Stimulated activated effector memory CD8-positive, alpha-beta T cell treated with anti-CD3 and anti-CD28 coated beads, Interleukin-12 subunit alpha, Interleukin-12 subunit beta, amount 100 ng/mL, for 72 hours (primary cell): ENCODE measurements around the gene SUGCT.

Experiments
- ATAC-seq: fragments of 150-1000 bp; cut with Tn5 transposase; 2 replicates; pipeline ENCODE4 v1.10.0; 2021
- DNase-seq, 2 donors: peaks; one replicate each; pipeline ENCODE4 v3.0.0; 2021 to 2022; ENCODE audit warnings: low spot score in 2 of 2
- H3K27ac Mint-ChIP-seq: one replicate; pipeline ENCODE4 v1.8.0; 2022; ENCODE audit warnings: mild to moderate bottlenecking, mixed read lengths
- H3K36me3 Mint-ChIP-seq: one replicate; pipeline ENCODE4 v1.8.0; 2022; ENCODE audit warnings: mild to moderate bottlenecking, mixed read lengths
- H3K4me1 Mint-ChIP-seq: one replicate; pipeline ENCODE4 v1.8.0; 2022; ENCODE audit warnings: mixed read lengths
- H3K4me3 Mint-ChIP-seq: one replicate; pipeline ENCODE4 v1.8.0; 2022; ENCODE audit warnings: mild to moderate bottlenecking, mixed read lengths
- H3K9me3 Mint-ChIP-seq: one replicate; pipeline ENCODE4 v1.8.0; 2022; ENCODE audit warnings: mixed read lengths

Gene SUGCT

GRCh38 chr7:40656349-40656748, 521.5 kb downstream of the SUGCT start:
- no peaks in the 10 kb centered on the region for H3K36me3 Mint-ChIP-seq
- peaks cover 27% of the 10 kb centered on the region for H3K9me3 Mint-ChIP-seq
- no peak overlapping the region for H3K27ac Mint-ChIP-seq
- no peak overlapping the region for H3K4me3 Mint-ChIP-seq
- no peaks in the 10 kb centered on the region for H3K4me1 Mint-ChIP-seq
- ATAC-seq (no peak), DNase-seq (no peak)

GRCh38 chr7:40658729-40659128, 523.9 kb downstream of the SUGCT start:
- DNase-seq (no peak), ATAC-seq (no peak)
- Mint-ChIP-seq H3K9me3 (peaks cover 29% of the 10 kb centered on the region), H3K36me3 (no peaks in the 10 kb centered on the region), H3K27ac (no peak overlapping the region), H3K4me3 (no peak overlapping the region), H3K4me1 (no peaks in the 10 kb centered on the region)

GRCh38 chr7:40659231-40659630, 524.4 kb downstream of the SUGCT start:
- Mint-ChIP-seq H3K36me3 (no peaks in the 10 kb centered on the region), H3K4me1 (no peaks in the 10 kb centered on the region), H3K9me3 (peaks cover 25% of the 10 kb centered on the region), H3K4me3 (no peak overlapping the region), H3K27ac (no peak overlapping the region)
- no peak for DNase-seq
- no peak for ATAC-seq

GRCh38 chr7:40673285-40673684, 538.5 kb downstream of the SUGCT start:
- H3K9me3 Mint-ChIP-seq: peaks cover 20% of the 10 kb centered on the region
- no peak for DNase-seq
- H3K4me3 Mint-ChIP-seq: no peak overlapping the region
- no peaks in the 10 kb centered on the region for H3K36me3 Mint-ChIP-seq
- ATAC-seq: no peak
- H3K27ac Mint-ChIP-seq: no peak overlapping the region
- H3K4me1 Mint-ChIP-seq: no peaks in the 10 kb centered on the region

- peaks cover 19% of the 10 kb centered on the region for H3K9me3 Mint-ChIP-seq
- H3K4me3 Mint-ChIP-seq: no peak overlapping the region
- H3K36me3 Mint-ChIP-seq: no peaks in the 10 kb centered on the region
- DNase-seq (no peak), ATAC-seq (no peak)
- H3K4me1 Mint-ChIP-seq: no peaks in the 10 kb centered on the region
- no peak overlapping the region for H3K27ac Mint-ChIP-seq
These were observed 539.5 kb downstream of the SUGCT start for GRCh38 chr7:40674316-40674715.

GRCh38 chr7:40675741-40676140, 540.9 kb downstream of the SUGCT start:
- no peaks in the 10 kb centered on the region for H3K36me3 Mint-ChIP-seq
- peaks cover 14% of the 10 kb centered on the region for H3K9me3 Mint-ChIP-seq
- no peaks in the 10 kb centered on the region for H3K4me1 Mint-ChIP-seq
- DNase-seq (no peak), ATAC-seq (no peak)
- no peak overlapping the region for H3K4me3 Mint-ChIP-seq
- H3K27ac Mint-ChIP-seq: no peak overlapping the region

- no peak for ATAC-seq
- Mint-ChIP-seq H3K36me3 (no peaks in the 10 kb centered on the region), H3K4me1 (no peaks in the 10 kb centered on the region), H3K27ac (no peak overlapping the region), H3K4me3 (no peak overlapping the region), H3K9me3 (peaks cover 14% of the 10 kb centered on the region)
- no peak for DNase-seq
These were observed 541.4 kb downstream of the SUGCT start for GRCh38 chr7:40676221-40676620.

GRCh38 chr7:40680657-40681056, 545.9 kb downstream of the SUGCT start:
- DNase-seq (no peak), ATAC-seq (no peak)
- Mint-ChIP-seq H3K4me3 (no peak overlapping the region), H3K27ac (no peak overlapping the region), H3K4me1 (no peaks in the 10 kb centered on the region), H3K36me3 (no peaks in the 10 kb centered on the region), H3K9me3 (peaks cover 6% of the 10 kb centered on the region)

- ATAC-seq (no peak), DNase-seq (no peak)
- H3K4me3 Mint-ChIP-seq: no peak overlapping the region
- no peak overlapping the region for H3K27ac Mint-ChIP-seq
- no peaks in the 10 kb centered on the region for H3K4me1 Mint-ChIP-seq
- H3K36me3 Mint-ChIP-seq: no peaks in the 10 kb centered on the region
- H3K9me3 Mint-ChIP-seq: peaks cover 7% of the 10 kb centered on the region
These were observed 547.9 kb downstream of the SUGCT start for GRCh38 chr7:40682696-40683095.

GRCh38 chr7:40694026-40694809, 559.4 kb downstream of the SUGCT start:
- no peak for DNase-seq
- no peaks in the 10 kb centered on the region for H3K4me1 Mint-ChIP-seq
- no peak for ATAC-seq
- no peak overlapping the region for H3K4me3 Mint-ChIP-seq
- H3K36me3 Mint-ChIP-seq: no peaks in the 10 kb centered on the region
- peaks cover 12% of the 10 kb centered on the region for H3K9me3 Mint-ChIP-seq
- no peak overlapping the region for H3K27ac Mint-ChIP-seq

- peaks cover 12% of the 10 kb centered on the region for H3K9me3 Mint-ChIP-seq
- no peak for DNase-seq
- no peaks in the 10 kb centered on the region for H3K36me3 Mint-ChIP-seq
- H3K27ac Mint-ChIP-seq: no peak overlapping the region
- no peak for ATAC-seq
- H3K4me1 Mint-ChIP-seq: no peaks in the 10 kb centered on the region
- no peak overlapping the region for H3K4me3 Mint-ChIP-seq
These were observed 560.2 kb downstream of the SUGCT start for GRCh38 chr7:40694991-40695390.

- Mint-ChIP-seq H3K4me1 (no peaks in the 10 kb centered on the region), H3K27ac (no peak overlapping the region)
- no peak for ATAC-seq
These were observed 562.8 kb downstream of the SUGCT start for GRCh38 chr7:40697653-40698052.

GRCh38 chr7:40698214-40698920, 563.6 kb downstream of the SUGCT start:
- Mint-ChIP-seq H3K4me1 (no peaks in the 10 kb centered on the region), H3K9me3 (peaks cover 9% of the 10 kb centered on the region), H3K27ac (no peak overlapping the region), H3K4me3 (no peak overlapping the region), H3K36me3 (no peaks in the 10 kb centered on the region)
- ATAC-seq (no peak), DNase-seq (no peak)

More at GRCh38 chr7:40697653-40698052, 562.8 kb downstream of the SUGCT start:
- H3K4me3 Mint-ChIP-seq: no peak overlapping the region
- peaks cover 9% of the 10 kb centered on the region for H3K9me3 Mint-ChIP-seq
- no peak for DNase-seq
- H3K36me3 Mint-ChIP-seq: no peaks in the 10 kb centered on the region

- H3K27ac Mint-ChIP-seq: no peak overlapping the region
- H3K4me1 Mint-ChIP-seq: no peaks in the 10 kb centered on the region
- no peaks in the 10 kb centered on the region for H3K36me3 Mint-ChIP-seq
- ATAC-seq (no peak), DNase-seq (no peak)
- H3K4me3 Mint-ChIP-seq: no peak overlapping the region
- H3K9me3 Mint-ChIP-seq: peaks cover 9% of the 10 kb centered on the region
These were observed 564.1 kb downstream of the SUGCT start for GRCh38 chr7:40698921-40699260.

- Mint-ChIP-seq H3K27ac (no peak overlapping the region), H3K9me3 (peaks cover 9% of the 10 kb centered on the region)
These were observed 566.0 kb downstream of the SUGCT start for GRCh38 chr7:40700653-40701421.

More at GRCh38 chr7:40700653-40701421, 566.0 kb downstream of the SUGCT start:
- Mint-ChIP-seq H3K4me3 (no peak overlapping the region), H3K36me3 (no peaks in the 10 kb centered on the region), H3K4me1 (no peaks in the 10 kb centered on the region)
- ATAC-seq (no peak), DNase-seq (no peak)
